GM23248 (cell line): Measurements from ENCODE around the gene SPC24.
"Not testable (repeated sequence)": the region's sequence is repeated elsewhere in the genome, so short reads cannot be mapped to it uniquely, and the experiment has no call there.

Source experiments
- EZH2 ChIP-seq: fragments of 200-600 bp; sonication (generic); IDR thresholded peaks from 2 replicates; pipeline ENCODE4 v1.6.1; 2018; ENCODE audit warnings: antibody characterized with exemption, mild to moderate bottlenecking; ENCODE audit not compliant: insufficient read depth, poor library complexity, severe bottlenecking
- EZH2phosphoT487 ChIP-seq: fragments of 200-600 bp; sonication (generic); IDR thresholded peaks from 2 replicates; pipeline ENCODE4 v1.6.1; 2018; ENCODE audit warnings: antibody characterized with exemption, moderate library complexity, mild to moderate bottlenecking, low read depth; ENCODE audit not compliant: insufficient read depth

DNA sequence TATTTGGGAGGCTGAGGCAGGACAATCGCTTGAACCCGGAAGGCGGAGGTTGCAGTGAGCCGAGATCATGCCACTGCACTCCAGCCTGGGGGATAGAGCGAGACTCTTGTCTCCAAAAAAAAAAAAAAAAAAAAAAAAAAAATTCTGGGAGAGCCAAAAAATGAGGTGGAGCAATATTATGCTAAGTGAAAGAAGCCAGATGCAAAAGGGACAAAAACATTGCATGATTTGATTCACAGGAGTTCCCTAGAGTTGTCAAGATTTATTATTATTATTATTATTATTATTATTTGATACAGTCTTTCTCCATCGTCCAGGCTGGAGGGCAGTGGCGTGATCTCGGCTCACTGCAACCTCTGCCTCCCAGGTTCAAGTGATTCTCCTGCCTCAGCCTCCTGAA, 25.4 kb upstream of the SPC24 start:
- TF ChIP-seq EZH2, EZH2phosphoT487: not testable (repeated sequence)
